VCaP (cell line): ENCODE data around the gene KDM4C.
"Not testable (repeated sequence)": the region's sequence is repeated elsewhere in the genome, so short reads cannot be mapped to it uniquely, and the experiment has no call there.

Experiments
- H3K27ac ChIP-seq: fragments of 450-650 bp; 2 replicates; pipeline ENCODE4 v1.5.1; 2017
- CTCF ChIP-seq: fragments of 450-650 bp; conservative IDR thresholded peaks from 2 replicates; pipeline ENCODE4 v1.5.1; 2017; ENCODE audit warnings: mild to moderate bottlenecking, moderate library complexity

KDM4C gene

GRCh38 chr9:6943293-6943692, 185.5 kb downstream of the KDM4C start:
- TF ChIP-seq CTCF, result no peak
- H3K27ac ChIP-seq, result peak overlapping the region; percentile 42

- TF ChIP-seq CTCF, result peak; percentile 74
- H3K27ac ChIP-seq, result peak overlapping the region; percentile 42
These were observed 186.3 kb downstream of the KDM4C start for GRCh38 chr9:6944093-6944551.

DNA sequence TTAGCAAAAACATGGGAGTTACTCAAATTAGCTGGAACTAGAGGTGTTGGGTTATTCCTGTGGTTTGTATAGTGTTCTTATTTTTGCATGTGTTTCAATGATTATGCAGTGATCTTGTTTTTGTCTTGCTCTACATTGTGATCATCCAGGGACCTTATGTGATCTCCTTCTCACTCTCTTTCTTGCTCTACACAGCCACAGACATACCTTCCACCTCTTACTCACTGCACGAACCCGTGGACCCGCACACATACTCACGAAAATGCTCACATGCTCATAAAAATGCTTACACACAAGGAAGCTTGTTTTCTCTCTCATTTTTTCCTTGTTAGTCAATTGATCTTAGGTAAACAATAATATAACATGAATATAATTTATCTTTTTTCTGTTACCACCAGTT, 187.1 kb downstream of the KDM4C start:
- peak overlapping the region; percentile 42 for H3K27ac ChIP-seq
- no peak for TF ChIP-seq CTCF

GRCh38 chr9:6945816-6946215, 188.0 kb downstream of the KDM4C start:
- H3K27ac ChIP-seq, result no peak overlapping the region
- no peak for TF ChIP-seq CTCF

DNA sequence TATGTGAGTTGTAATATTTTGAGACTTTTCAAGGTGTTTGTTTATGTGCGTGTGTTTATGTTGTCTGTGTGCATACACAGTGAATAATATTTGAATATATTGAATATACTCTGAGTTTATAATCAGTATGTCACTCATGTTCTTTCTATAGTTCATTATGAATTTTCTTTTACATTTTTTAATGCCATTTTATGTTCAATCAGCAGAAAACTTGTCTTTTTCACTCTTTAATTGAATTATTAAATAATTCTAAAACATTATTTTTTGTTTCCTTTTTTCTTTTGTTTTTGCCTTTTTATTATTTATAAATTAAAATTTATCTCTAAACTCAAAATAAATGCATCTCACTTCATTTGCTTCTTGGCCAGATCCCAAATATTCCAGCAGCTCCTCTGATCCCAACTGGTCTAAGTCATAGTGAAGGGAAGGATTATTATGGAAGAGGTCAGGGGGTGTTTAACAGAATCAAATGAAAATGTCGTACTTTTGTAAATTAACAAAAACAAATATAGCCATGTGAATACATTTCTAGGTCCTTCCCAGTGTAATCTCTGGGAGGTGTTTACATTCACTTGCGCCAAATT, 188.9 kb downstream of the KDM4C start:
- TF ChIP-seq CTCF, result no peak
- no peak overlapping the region for H3K27ac ChIP-seq

DNA sequence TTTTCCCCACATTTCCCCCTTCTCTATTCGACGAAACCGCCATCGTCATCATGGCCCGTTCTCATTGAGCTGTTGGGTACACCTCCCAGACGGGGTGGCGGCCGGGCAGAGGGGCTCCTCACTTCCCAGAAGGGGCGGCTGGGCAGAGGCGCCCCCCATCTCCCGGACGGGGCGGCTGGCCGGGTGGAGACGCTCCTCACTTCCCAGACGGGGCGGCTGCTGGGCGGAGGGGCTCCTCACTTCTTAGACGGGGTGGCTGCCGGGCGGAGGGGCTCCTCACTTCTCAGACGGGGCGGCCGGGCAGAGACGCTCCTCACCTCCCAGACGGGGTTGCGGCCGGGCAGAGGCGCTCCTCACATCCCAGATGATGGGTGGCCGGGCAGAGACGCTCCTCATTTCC, 191.1 kb downstream of the KDM4C start:
- not testable (repeated sequence) for H3K27ac ChIP-seq

GRCh38 chr9:6955251-6955921, 197.6 kb downstream of the KDM4C start:
- H3K27ac ChIP-seq, result no peak overlapping the region
- TF ChIP-seq CTCF, result no peak

DNA sequence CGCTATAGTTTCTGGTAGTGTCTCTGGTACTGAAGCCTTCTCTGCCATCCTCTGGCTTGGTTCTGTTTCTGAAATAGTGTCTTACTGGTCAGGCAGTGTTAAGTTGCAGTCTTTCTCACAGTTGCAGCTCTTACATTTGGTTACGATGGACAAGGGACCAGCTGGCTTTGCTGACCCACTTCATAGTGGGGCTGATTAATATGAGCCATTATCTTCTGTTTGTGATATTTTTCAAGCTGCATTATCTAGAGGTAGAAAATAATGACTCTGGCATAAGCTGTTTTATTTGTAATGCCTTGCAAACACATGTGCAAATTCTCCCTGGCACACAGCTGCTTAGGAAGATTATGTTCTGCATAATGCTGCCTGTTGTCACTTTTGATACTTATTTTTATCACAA, 199.1 kb downstream of the KDM4C start:
- no peak for TF ChIP-seq CTCF
- H3K27ac ChIP-seq, result no peak overlapping the region
